Thyroid gland (tissue), 4 donors: Measurements from ENCODE around the gene AMER1.

Experiments
- CTCF ChIP-seq, 6 experiments: fragments of 200-600 bp in 3 of 6; fragments of 450-650 bp in 3 of 6; sonication (generic) in 3 of 6; IDR thresholded peaks; one replicate each; pipeline ENCODE4 v1.5.1; 2016 to 2019; ENCODE audit warnings: antibody characterized with exemption in 6 of 6, mild to moderate bottlenecking in 2 of 6, inconsistent platforms in 1 of 6, moderate library complexity in 1 of 6
- POLR2A ChIP-seq, 2 donors: fragments of 450-650 bp; IDR thresholded peaks; one replicate each; pipeline ENCODE4 v1.6.1; 2017; ENCODE audit warnings: antibody characterized with exemption in 2 of 2, mild to moderate bottlenecking in 2 of 2, moderate library complexity in 1 of 2

- TF ChIP-seq POLR2A (IDR thresholded peaks at IDR 0.05) (no peak), CTCF (IDR thresholded peaks at IDR 0.05) (no peak)
Observed at GRCh38 chrX:64186974-64187761, 18.3 kb downstream of the AMER1 start.
